ENCODE data around the gene ITGA7.
A peak's percentile ranks its signal among the peaks of the same experiment; 100 is the strongest.

Gene ITGA7

DNA sequence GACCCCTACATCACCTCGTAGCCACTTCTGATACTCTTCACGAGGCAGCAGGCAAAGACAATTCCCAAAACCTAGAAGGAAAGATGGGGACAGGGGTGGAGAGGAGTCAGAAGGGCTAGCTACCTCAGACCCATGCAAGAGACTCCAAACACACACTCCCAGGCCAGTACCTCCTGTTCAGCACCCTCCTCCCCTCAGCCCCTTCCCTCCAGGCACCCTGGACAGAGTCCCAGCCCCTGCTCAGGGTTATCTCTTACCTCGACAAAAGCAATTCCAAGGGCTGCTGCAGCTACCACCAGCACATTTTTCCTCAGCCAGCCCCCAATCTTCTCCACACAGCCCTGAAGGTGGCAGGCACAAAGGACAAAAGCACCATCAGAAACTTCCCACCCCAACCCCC, 17.9 kb upstream of the ITGA7 start:
- Histone ChIP-seq H3K27me3 (ENCODE audit: control insufficient read depth, insufficient read depth, low read length) (no peaks in the 10 kb centered on the region), H3K4me1 (peaks cover 10% of the 10 kb centered on the region), H3K4me3 (ENCODE audit: low read depth, low read length) (no peak overlapping the region), H3K9ac (no peak overlapping the region), H3K9me3 (ENCODE audit: control insufficient read depth, low read length) (no peaks in the 10 kb centered on the region), H2AFZ (no peak overlapping the region), H3K79me2 (no peaks in the 10 kb centered on the region), H3K36me3 (ENCODE audit: control insufficient read depth, insufficient read depth, low read length) (no peaks in the 10 kb centered on the region), H3K27ac (no peak overlapping the region), H3K4me2 (ENCODE audit: low read length) (no peak overlapping the region)
- TF ChIP-seq, protein P1, sequence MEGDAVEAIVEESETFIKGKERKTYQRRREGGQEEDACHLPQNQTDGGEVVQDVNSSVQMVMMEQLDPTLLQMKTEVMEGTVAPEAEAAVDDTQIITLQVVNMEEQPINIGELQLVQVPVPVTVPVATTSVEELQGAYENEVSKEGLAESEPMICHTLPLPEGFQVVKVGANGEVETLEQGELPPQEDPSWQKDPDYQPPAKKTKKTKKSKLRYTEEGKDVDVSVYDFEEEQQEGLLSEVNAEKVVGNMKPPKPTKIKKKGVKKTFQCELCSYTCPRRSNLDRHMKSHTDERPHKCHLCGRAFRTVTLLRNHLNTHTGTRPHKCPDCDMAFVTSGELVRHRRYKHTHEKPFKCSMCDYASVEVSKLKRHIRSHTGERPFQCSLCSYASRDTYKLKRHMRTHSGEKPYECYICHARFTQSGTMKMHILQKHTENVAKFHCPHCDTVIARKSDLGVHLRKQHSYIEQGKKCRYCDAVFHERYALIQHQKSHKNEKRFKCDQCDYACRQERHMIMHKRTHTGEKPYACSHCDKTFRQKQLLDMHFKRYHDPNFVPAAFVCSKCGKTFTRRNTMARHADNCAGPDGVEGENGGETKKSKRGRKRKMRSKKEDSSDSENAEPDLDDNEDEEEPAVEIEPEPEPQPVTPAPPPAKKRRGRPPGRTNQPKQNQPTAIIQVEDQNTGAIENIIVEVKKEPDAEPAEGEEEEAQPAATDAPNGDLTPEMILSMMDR (IDR thresholded peaks at IDR 0.05): no peak

DNA sequence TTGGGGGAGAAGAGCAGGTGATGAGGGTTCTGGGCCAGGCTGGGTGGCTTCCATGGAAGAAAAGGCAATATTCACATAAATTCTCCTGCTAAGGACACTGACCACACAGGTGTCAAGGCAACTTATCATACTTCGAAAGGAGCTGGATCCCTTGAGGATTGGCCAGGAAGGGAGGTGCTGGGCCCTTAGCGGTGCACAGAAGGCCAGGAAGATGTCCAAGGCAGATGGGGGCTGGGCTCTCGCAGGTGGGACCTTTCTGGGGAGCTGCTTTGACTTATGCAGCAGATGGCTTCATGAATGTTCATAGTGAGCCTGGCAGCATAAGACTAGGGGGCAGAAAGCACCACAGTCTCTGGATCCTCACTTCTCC, 17.2 kb upstream of the ITGA7 start:
- Histone ChIP-seq H2AFZ (no peak overlapping the region), H3K27ac (no peak overlapping the region), H3K9me3 (ENCODE audit: control insufficient read depth, low read length) (no peaks in the 10 kb centered on the region), H3K9ac (no peak overlapping the region), H3K4me2 (ENCODE audit: low read length) (no peak overlapping the region), H3K4me1 (peaks cover 6% of the 10 kb centered on the region), H3K4me3 (ENCODE audit: low read depth, low read length) (no peak overlapping the region), H3K36me3 (ENCODE audit: control insufficient read depth, insufficient read depth, low read length) (no peaks in the 10 kb centered on the region), H3K27me3 (ENCODE audit: control insufficient read depth, insufficient read depth, low read length) (no peaks in the 10 kb centered on the region), H3K79me2 (no peaks in the 10 kb centered on the region)
- TF ChIP-seq, protein P1 (IDR thresholded peaks at IDR 0.05): no peak

DNA sequence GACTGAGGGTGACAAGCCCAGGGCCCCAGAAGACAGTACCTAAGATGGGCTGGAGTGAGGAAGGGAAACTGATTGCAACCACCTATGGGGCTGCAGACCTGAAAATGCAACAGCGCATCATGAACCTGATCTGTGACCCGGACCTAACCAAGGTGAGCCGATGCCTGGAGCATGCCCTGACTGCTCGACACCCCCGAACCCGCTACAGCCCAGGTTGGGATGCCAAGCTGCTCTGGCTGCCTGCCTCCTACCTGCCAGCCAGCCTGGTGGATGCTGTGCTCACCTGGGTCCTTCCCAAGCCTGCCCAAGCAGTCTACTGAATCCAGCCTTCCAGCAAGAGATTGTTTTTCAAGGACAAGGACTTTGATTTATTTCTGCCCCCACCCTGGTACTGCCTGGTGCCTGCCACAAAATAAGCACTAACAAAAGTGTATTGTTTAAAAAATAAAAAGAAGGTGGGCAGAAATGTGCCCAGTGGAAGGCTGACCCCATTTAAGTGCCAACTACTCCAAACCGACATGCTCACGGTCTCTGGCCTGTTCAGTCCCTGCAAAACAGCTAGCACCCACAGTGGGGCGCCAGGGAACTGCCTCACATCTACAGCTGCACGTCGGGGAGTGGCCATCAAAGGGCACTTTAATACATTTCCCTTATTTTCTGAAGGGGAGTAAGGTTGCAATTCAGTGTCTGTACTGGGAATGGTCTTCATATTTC, 16.7 kb upstream of the ITGA7 start:
- H3K9ac ChIP-seq: no peak overlapping the region
- H2AFZ ChIP-seq: no peak overlapping the region
- no peaks in the 10 kb centered on the region for H3K27me3 ChIP-seq (ENCODE audit: control insufficient read depth, insufficient read depth, low read length)
- no peaks in the 10 kb centered on the region for H3K79me2 ChIP-seq
- no peaks in the 10 kb centered on the region for H3K9me3 ChIP-seq (ENCODE audit: control insufficient read depth, low read length)
- H3K4me1 ChIP-seq: peaks cover 5% of the 10 kb centered on the region
- H3K4me2 ChIP-seq (ENCODE audit: low read length): no peak overlapping the region
- no peak overlapping the region for H3K27ac ChIP-seq
- no peak overlapping the region for H3K4me3 ChIP-seq (ENCODE audit: low read depth, low read length)
- no peaks in the 10 kb centered on the region for H3K36me3 ChIP-seq (ENCODE audit: control insufficient read depth, insufficient read depth, low read length)
- TF ChIP-seq, protein P1 (IDR thresholded peaks at IDR 0.05): peak; percentile 72

DNA sequence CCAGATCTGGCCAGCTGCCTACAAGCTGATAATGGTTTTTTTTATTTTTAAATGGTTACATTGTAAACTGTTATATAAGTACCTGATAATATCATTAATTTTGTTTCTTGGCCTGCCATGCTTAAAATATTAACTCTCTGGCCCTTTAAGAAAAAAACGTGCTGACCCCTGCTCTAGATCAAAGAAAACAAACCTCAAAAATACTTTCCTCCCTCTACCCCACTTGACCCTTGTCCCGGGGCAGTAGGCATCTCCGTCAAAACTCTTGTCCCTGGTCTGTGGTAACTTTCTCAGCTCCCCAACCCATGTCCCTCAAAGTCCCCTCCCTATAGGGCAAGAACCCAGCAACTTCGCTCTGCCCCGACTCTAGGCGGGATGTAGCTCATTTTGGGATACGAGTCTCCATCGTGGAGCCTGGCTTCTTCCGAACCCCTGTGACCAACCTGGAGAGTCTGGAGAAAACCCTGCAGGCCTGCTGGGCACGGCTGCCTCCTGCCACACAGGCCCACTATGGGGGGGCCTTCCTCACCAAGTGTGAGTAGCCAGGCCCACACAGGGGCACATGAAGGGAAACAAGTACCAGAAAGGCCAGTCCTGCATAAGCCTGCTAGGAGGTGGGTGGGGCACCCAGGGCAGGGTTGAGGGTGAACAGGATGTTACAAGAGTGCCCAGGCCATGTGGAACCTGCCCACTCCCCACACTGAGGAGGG, 16.0 kb upstream of the ITGA7 start:
- H3K9me3 ChIP-seq (ENCODE audit: control insufficient read depth, low read length): no peaks in the 10 kb centered on the region
- H3K79me2 ChIP-seq: no peaks in the 10 kb centered on the region
- no peaks in the 10 kb centered on the region for H3K36me3 ChIP-seq (ENCODE audit: control insufficient read depth, insufficient read depth, low read length)
- no peak overlapping the region for H3K27ac ChIP-seq
- no peaks in the 10 kb centered on the region for H3K27me3 ChIP-seq (ENCODE audit: control insufficient read depth, insufficient read depth, low read length)
- no peak overlapping the region for H3K9ac ChIP-seq
- no peak overlapping the region for H2AFZ ChIP-seq
- no peak overlapping the region for H3K4me3 ChIP-seq (ENCODE audit: low read depth, low read length)
- peaks cover 5% of the 10 kb centered on the region for H3K4me1 ChIP-seq
- TF ChIP-seq, protein P1 (IDR thresholded peaks at IDR 0.05): no peak
- H3K4me2 ChIP-seq (ENCODE audit: low read length): no peak overlapping the region
